Type B pancreatic cell (in vitro differentiated cells): ENCODE data around the gene TWIST2. TPM values are rescaled to one million over a fixed set of nuclear protein-coding genes. Genes with fewer than 3 reads are reported as not detected.

Experiments used
- DNase-seq: peaks from one replicate; pipeline ENCODE4 v3.0.0; 2021; ENCODE audit warnings: mixed read lengths; ENCODE audit not compliant: unreplicated experiment; ENCODE audit errors: extremely low spot score
- H3K27ac Mint-ChIP-seq: 2 replicates; pipeline ENCODE4 v1.8.0; 2021; ENCODE audit warnings: mild to moderate bottlenecking, mixed read lengths
- H3K27me3 Mint-ChIP-seq: 2 replicates; pipeline ENCODE4 v1.8.0; 2021; ENCODE audit warnings: mixed read lengths
- H3K36me3 Mint-ChIP-seq: 2 replicates; pipeline ENCODE4 v1.8.0; 2021; ENCODE audit warnings: mixed read lengths
- H3K4me1 Mint-ChIP-seq: one replicate; pipeline ENCODE4 v1.8.0; 2021; ENCODE audit warnings: mixed read lengths; ENCODE audit not compliant: unreplicated experiment
- H3K4me3 Mint-ChIP-seq: 2 replicates; pipeline ENCODE4 v1.8.0; 2021; ENCODE audit warnings: mild to moderate bottlenecking, mixed read lengths
- H3K9me3 Mint-ChIP-seq: 2 replicates; pipeline ENCODE4 v1.8.0; 2021; ENCODE audit warnings: mixed read lengths
- total RNA-seq: library from RNA; stranded (reverse); gene quantifications from 2 replicates; pipeline ENCODE4 v1.2.1, GENCODE V29; 2021; ENCODE audit warnings: low replicate concordance
- TF ChIP-seq, protein P1 (sequence below): fragments of 200-600 bp; sonication (generic); conservative IDR thresholded peaks from 2 replicates; pipeline ENCODE4 v1.5.0; 2021; ENCODE audit warnings: antibody characterized with exemption, mild to moderate bottlenecking

TWIST2 gene
- total RNA-seq, 1 donor from 2014 or later = 27.3 TPM

DNA sequence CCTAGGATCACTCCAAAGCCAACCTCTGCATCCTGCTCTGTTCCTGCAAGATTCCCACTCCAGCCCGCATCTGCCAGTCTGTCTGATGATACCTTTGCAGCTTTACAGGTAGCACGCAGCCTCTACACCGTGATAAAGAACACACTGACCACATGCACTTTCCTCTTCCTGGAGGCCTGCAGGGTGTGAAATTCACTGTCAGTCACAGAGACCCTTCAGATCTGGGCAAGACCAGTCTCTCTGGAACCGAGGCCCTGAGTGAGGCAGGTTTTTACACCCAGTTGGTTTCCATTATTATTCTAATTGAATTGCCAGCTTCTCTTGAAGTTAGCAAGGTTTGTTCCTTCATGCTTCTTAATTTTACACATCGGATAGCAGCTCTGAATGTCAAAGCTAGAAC, 30.5 kb upstream of the TWIST2 start:
- peaks cover 68% of the 10 kb centered on the region for H3K27me3 Mint-ChIP-seq

DNA sequence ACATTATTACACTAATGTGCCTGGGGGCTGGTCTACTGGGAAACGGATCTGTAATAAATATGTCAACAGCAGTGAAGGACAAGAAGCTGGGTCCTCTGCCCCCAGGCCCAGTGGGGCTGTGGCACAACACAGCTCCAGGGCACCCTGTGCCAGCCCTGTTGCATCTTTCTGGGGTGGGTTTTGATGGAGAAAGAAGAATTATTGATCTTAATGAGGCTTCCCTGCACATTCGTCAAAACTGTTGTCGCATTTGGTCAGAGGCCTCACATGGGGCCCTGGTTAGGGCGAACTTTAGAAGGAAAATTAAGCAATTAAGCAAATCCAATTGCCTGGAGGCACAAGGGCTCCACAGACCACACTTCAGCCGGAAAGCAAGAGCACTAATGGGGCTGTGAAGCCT, 30.0 kb upstream of the TWIST2 start:
- TF ChIP-seq, protein P1, sequence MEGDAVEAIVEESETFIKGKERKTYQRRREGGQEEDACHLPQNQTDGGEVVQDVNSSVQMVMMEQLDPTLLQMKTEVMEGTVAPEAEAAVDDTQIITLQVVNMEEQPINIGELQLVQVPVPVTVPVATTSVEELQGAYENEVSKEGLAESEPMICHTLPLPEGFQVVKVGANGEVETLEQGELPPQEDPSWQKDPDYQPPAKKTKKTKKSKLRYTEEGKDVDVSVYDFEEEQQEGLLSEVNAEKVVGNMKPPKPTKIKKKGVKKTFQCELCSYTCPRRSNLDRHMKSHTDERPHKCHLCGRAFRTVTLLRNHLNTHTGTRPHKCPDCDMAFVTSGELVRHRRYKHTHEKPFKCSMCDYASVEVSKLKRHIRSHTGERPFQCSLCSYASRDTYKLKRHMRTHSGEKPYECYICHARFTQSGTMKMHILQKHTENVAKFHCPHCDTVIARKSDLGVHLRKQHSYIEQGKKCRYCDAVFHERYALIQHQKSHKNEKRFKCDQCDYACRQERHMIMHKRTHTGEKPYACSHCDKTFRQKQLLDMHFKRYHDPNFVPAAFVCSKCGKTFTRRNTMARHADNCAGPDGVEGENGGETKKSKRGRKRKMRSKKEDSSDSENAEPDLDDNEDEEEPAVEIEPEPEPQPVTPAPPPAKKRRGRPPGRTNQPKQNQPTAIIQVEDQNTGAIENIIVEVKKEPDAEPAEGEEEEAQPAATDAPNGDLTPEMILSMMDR = no peak
- H3K27me3 Mint-ChIP-seq = peaks cover 67% of the 10 kb centered on the region
- peaks cover 14% of the 10 kb centered on the region for H3K4me1 Mint-ChIP-seq
- no peak overlapping the region for H3K4me3 Mint-ChIP-seq
- DNase-seq = peak; percentile 27
- H3K9me3 Mint-ChIP-seq = peaks cover 4% of the 10 kb centered on the region
- H3K36me3 Mint-ChIP-seq = no peaks in the 10 kb centered on the region
- H3K27ac Mint-ChIP-seq = no peak overlapping the region

More for the DNA sequence above, 30.5 kb upstream of the TWIST2 start:
- Mint-ChIP-seq H3K4me1 (peaks cover 14% of the 10 kb centered on the region), H3K27ac (no peak overlapping the region), H3K36me3 (no peaks in the 10 kb centered on the region), H3K9me3 (peaks cover 4% of the 10 kb centered on the region), H3K4me3 (no peak overlapping the region)
- TF ChIP-seq, protein P1 = no peak
- DNase-seq = peak; percentile 18

DNA sequence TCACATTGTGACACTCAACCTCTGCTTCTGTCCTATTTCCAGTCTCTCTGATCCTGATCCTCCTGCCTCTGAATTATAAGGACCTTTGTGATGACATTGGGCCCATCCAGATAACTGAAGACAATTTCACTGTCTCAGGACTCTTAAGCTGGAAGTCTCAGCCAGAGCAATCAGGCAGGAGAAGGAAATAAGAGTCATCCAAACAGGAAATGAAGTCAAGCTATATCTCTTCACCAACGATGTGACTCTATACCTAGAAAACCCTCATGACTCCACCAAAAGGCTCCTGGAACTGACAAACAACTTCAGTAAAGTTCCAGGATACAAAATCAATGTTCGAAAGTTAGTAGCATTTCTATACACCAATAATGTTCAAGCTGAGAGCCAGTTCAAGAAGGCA, 29.3 kb upstream of the TWIST2 start:
- Mint-ChIP-seq H3K27ac (no peak overlapping the region), H3K36me3 (no peaks in the 10 kb centered on the region), H3K9me3 (peaks cover 4% of the 10 kb centered on the region), H3K4me1 (peaks cover 14% of the 10 kb centered on the region), H3K4me3 (no peak overlapping the region), H3K27me3 (peaks cover 64% of the 10 kb centered on the region)
- TF ChIP-seq, protein P1 = no peak
- no peak for DNase-seq

DNA sequence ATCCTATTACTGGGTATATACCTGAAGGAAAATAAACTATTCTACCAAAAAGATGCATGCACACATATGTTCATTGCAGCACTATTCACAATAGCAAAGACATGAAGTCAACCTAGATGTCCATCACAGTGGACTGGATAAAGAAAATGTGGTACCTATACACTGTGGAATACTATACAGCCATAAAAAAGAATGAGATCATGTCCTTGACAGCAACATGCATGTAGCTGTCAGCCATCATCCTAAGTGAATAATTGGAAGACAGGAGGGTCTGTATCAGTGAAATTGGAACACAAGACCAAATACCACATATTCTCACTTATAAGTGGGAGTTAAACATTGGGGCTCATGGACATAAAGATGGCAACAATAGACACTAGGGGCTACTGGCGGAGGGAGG, 27.7 kb upstream of the TWIST2 start:
- TF ChIP-seq, protein P1 = no peak
- Mint-ChIP-seq H3K4me3 (no peak overlapping the region), H3K9me3 (peaks cover 9% of the 10 kb centered on the region), H3K27ac (no peak overlapping the region), H3K36me3 (no peaks in the 10 kb centered on the region), H3K27me3 (peaks cover 62% of the 10 kb centered on the region), H3K4me1 (peaks cover 14% of the 10 kb centered on the region)
- no peak for DNase-seq

DNA sequence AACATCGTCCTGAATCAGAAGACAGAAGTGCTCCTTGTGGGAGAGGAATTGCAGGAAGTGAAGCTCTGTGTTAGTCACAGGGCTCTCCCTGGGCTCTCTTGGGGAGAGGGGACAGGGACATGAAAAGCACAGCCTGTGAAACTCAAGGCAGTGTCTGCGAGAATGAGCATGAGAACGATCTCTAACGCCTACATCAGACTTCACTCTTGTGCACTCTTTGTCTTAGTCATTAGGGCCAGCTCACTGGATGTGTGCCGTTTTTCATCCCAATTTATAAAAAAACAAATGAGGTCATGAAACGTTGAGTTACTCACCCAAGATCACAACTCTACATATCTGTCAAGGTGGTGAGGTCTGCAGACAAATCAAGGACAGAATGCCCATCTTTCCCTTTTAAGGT, 27.0 kb upstream of the TWIST2 start:
- H3K4me1 Mint-ChIP-seq = peaks cover 14% of the 10 kb centered on the region
- H3K27ac Mint-ChIP-seq = no peak overlapping the region
- peaks cover 9% of the 10 kb centered on the region for H3K9me3 Mint-ChIP-seq
- DNase-seq = no peak
- H3K4me3 Mint-ChIP-seq = no peak overlapping the region
- TF ChIP-seq, protein P1 = no peak
- peaks cover 66% of the 10 kb centered on the region for H3K27me3 Mint-ChIP-seq
- H3K36me3 Mint-ChIP-seq = no peaks in the 10 kb centered on the region

DNA sequence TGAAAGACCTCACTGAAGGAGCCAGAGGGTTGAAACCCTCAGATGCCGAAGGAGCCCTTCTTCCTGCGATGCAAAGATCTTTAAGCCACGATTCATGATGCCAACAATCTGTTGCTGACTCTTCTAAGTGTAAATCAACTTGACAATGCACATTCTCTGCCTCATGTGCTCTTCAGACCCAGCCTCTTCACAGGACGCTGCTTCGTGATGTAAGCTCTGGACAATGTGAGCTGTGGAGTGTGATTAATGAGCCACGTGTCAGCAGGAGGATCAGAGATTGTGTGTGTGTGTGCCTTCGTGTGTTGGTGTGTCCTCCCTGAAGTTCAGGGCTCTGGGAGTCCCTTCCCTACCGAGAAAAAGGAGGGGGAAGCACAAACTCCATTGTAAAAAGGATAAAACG, 26.5 kb upstream of the TWIST2 start:
- Mint-ChIP-seq H3K27me3 (peaks cover 66% of the 10 kb centered on the region), H3K36me3 (no peaks in the 10 kb centered on the region), H3K4me3 (peak overlapping the region; percentile 39), H3K27ac (no peak overlapping the region), H3K4me1 (peaks cover 14% of the 10 kb centered on the region), H3K9me3 (peaks cover 9% of the 10 kb centered on the region)
- TF ChIP-seq, protein P1 = no peak
- DNase-seq = no peak
